ENCODE results near the gene ZNF326. TPM values are rescaled to one million over a fixed set of nuclear protein-coding genes. Genes with fewer than 3 reads are reported as not detected.
"Not testable (repeated sequence)": the region's sequence is repeated elsewhere in the genome, so short reads cannot be mapped to it uniquely, and the experiment has no call there.

ZNF326 gene
- total RNA-seq, 1 donor from 2014 or later, result 12.8 TPM

GRCh38 chr1:89994231-89994804 lies 592 bp upstream of the ZNF326 start:
- no peaks in the 10 kb centered on the region for H3K9me3 ChIP-seq
- no peak for DNase-seq (ENCODE audit: extremely low spot score in 2 of 2)
- peak overlapping the region; percentile 64 to 91 for H3K4me3 ChIP-seq
- TF ChIP-seq POLR2A (IDR thresholded peaks at IDR 0.05) (no peak), CTCF (IDR thresholded peaks at IDR 0.05) (no peak)
- intact Hi-C loops (cut with DNase I), result loop anchor here (5.0 kb wide), 1 partner anchor 192 kb away; no protein-coding TSS in a partner anchor
- H3K36me3 ChIP-seq, result no peaks in the 10 kb centered on the region
- H3K27me3 ChIP-seq, result no peaks in the 10 kb centered on the region
- peaks cover 36% of the 10 kb centered on the region for H3K4me1 ChIP-seq
- peak overlapping the region; percentile 96 for H3K27ac ChIP-seq

DNA sequence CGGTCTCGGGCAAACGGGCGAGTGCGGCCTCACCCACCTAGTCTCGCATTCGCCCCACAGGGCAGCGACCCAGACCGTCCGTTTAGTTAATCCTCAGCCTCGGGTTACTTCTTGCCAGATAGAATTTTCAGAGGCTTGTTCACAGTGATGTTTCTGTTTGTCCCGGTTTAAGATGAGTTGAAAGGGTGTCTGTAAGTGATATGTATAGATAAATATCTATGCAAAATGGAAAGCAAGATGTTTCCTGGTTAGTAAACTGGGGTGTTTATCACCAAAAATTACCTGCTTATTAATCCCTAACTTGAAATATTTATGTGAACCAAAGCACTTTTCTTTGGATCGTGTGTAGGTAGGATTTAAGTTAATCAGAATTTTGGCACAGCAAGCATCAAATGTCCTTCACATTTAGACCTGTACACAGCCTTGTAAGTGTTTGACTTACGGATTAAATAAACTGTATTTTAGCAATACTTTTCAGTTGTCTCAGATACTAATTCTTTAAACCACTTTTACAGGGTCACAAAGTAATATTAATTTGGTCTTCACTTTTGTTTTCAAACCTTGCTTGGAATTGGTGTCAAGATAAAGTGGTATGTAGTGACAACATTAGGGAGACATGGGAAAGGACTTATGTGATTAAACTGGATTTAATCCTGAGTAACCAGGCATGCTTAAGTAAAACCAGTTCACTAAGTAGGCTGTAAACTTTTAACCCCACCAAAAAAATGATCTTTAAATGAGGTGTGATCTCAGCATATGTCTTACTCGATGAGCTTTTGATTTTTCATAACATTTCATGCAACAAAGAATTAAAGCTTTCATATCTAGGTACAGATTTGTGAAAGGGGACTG lies 914 bp downstream of the ZNF326 start:
- no peak for DNase-seq (ENCODE audit: extremely low spot score in 2 of 2)
- Histone ChIP-seq H3K4me3 (peak overlapping the region; percentile 64 to 91), H3K4me1 (peaks cover 51% of the 10 kb centered on the region), H3K9me3 (no peaks in the 10 kb centered on the region), H3K27ac (peak overlapping the region; percentile 96), H3K36me3 (no peaks in the 10 kb centered on the region), H3K27me3 (no peaks in the 10 kb centered on the region)
- intact Hi-C loops (cut with DNase I), result no loop called here
- TF ChIP-seq POLR2A (IDR thresholded peaks at IDR 0.05) (no peak), CTCF (IDR thresholded peaks at IDR 0.05) (no peak), POLR2AphosphoS5 (IDR thresholded peaks at IDR 0.05; ENCODE audit: insufficient read depth in 1 of 2, low read depth in 1 of 2) (no peak)

DNA sequence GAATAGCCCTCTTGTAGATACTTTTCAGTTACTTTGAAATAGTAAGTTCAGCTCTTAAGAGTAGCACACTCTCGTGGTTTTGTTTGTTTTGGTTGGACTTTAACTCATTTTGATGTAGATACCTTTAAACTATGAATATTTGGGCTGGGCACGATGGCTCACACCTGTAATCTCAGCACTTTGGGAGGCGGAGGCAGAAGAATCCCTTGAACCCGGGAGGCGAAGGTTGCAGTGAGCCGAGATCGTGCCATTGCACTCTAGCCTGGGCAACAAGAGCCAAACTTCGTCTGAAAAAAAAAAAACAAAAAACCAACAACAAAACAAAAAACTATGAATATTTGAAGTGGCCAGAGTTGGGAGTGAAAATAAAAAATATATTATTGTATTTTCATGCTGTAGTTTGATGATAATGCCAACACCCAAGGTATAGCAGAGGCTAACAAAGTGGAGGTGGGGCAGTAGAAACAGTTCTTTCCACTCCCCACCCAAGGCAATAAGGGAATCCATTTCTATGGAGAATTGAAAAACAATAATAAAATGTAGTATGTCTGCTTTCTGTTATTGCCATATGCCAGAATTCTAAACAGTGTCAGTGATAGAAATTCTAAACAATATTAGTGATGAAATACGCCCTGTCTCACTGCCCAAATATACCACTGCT lies 1.7 kb downstream of the ZNF326 start:
- Histone ChIP-seq H3K9me3 (no peaks in the 10 kb centered on the region), H3K27ac (peak overlapping the region; percentile 96), H3K27me3 (no peaks in the 10 kb centered on the region), H3K4me3 (peak overlapping the region; percentile 64 to 91), H3K4me1 (peaks cover 54% of the 10 kb centered on the region), H3K36me3 (no peaks in the 10 kb centered on the region)
- intact Hi-C loops (cut with DNase I), result no loop called here
- TF ChIP-seq POLR2AphosphoS5 (IDR thresholded peaks at IDR 0.05; ENCODE audit: insufficient read depth in 1 of 2, low read depth in 1 of 2), result no peak
- no peak for TF ChIP-seq CTCF (IDR thresholded peaks at IDR 0.05)
- no peak for TF ChIP-seq POLR2A (IDR thresholded peaks at IDR 0.05)
- no peak for DNase-seq (ENCODE audit: extremely low spot score in 2 of 2)

DNA sequence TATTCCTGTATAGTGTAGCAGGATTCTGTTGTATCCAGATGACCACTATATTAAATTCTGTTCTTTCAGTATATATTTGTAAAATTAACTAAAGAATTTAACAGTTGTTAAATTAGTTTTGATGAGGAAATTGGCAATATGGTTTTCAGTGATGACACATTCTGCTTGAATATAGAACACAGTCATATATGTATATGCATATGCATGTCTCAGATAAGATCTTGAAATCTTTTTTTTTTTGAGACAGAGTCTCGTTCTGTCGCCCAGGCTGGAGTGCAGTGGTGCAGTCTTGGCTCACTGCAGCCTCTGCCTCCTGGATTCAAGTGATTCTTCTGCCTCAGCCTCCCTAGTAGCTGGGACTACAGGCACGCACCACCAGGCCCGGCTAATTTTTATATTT lies 2.2 kb downstream of the ZNF326 start:
- H3K27me3 ChIP-seq; H3K27ac ChIP-seq; H3K4me3 ChIP-seq; H3K9me3 ChIP-seq; DNase-seq (ENCODE audit: extremely low spot score in 2 of 2); intact Hi-C loops (cut with DNase I); H3K36me3 ChIP-seq: not testable (repeated sequence)
- H3K4me1 ChIP-seq, result peaks cover 59% of the 10 kb centered on the region

DNA sequence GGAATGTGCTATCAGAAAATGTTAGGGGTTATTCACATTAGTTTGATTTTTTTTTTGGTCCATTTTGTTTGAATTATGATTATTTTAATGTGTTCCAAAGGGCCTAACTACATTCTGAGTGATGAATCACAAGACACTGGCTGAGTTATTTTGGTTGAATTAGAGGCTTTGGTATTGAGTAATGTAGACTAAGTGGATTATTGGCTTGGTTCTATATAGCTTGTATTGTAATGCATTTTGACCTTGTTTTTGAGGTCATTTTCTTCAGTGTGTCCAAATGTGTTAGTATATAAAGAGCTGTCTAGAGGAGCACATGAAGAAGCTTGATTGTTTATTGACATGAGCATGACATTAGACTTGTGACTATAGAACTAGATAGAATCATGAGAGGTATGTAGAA lies 3.4 kb downstream of the ZNF326 start:
- Histone ChIP-seq H3K4me3 (no peak overlapping the region), H3K4me1 (peaks cover 66% of the 10 kb centered on the region), H3K27me3 (no peaks in the 10 kb centered on the region), H3K27ac (no peak overlapping the region), H3K9me3 (no peaks in the 10 kb centered on the region), H3K36me3 (no peaks in the 10 kb centered on the region)
- no peak for DNase-seq (ENCODE audit: extremely low spot score in 2 of 2)
- intact Hi-C loops (cut with DNase I), result no loop called here
- TF ChIP-seq CTCF (IDR thresholded peaks at IDR 0.05), result no peak
- no peak for TF ChIP-seq POLR2A (IDR thresholded peaks at IDR 0.05)
- TF ChIP-seq POLR2AphosphoS5 (IDR thresholded peaks at IDR 0.05; ENCODE audit: insufficient read depth in 1 of 2, low read depth in 1 of 2), result no peak
